ENCODE results near the gene NDUFA12. TPM values are rescaled to one million over a fixed set of nuclear protein-coding genes. Genes with fewer than 3 reads are reported as not detected.

NDUFA12 gene
- total and polyA plus RNA-seq, 9 of the 15 experiments (the other 6 are each of a cell fraction or from before 2014, with no cell fraction given): 115 to 986 (median 283) TPM

DNA sequence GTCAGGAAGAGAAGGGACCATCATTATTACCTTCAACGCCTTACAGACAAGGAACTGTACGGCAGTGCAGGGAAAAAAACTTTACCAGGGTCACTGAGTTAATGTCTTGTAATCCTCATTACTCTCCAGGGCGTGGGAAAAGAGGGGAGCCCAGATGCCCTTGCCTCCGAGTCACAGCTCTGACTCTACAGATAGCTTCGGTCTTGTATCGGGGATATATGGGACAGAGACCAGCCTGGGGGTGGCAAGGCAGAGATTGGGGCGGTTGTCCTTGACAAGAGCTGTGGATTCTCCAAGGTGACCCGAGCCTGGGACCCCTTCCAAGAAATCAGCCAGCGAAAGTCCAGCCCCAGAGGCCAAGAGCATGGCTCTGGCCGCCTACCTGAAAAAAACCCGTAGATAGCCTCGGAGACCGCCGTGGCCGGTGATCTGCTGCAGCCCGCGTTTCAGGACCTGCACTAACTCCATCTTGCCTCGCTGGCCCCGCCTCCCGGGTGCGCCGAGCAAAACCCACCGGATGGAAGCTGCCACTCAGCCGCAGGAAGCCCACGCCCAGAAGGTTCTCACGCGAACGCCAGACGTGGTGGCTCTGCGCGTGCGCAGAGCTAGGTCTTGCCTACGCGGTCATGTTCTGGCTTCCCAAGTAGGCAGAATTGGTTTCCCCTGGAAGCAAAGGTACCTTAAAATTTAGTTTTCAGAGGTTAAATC, at the start of gene NDUFA12 (continued):
- TF ChIP-seq POLR2G (IDR thresholded peaks at IDR 0.05; ENCODE audit: low read depth, low read length) (peak; percentile 97), SP1 (CRISPR knock-in tag; IDR thresholded peaks at IDR 0.05) (peak; percentile 78), EP300 (IDR thresholded peaks at IDR 0.05; ENCODE audit: low read length) (no peak), RCOR1 (IDR thresholded peaks at IDR 0.05; ENCODE audit: borderline replicate concordance in 1 of 2, low read depth in 2 of 2, low read length in 2 of 2) (peak in 1 of 2 experiments; percentile 28; a peak in 1 of 4 replicates), LARP7 (IDR thresholded peaks at IDR 0.05) (no peak), MAZ (CRISPR knock-in tag; conservative IDR thresholded peaks at IDR 0.05 in 1 of 2, IDR thresholded peaks at IDR 0.05 in 1 of 2) (peak; percentile 65 to 82), JUND (IDR thresholded peaks at IDR 0.05; ENCODE audit: borderline replicate concordance, low read depth, low read length) (0 out of 2 replicates have a peak, but pooled peaks have one; percentile 58), JUND (tag; IDR thresholded peaks at IDR 0.05; ENCODE audit: borderline replicate concordance, low read depth, low read length) (no peak; the same call in 2 of the 3 replicates), CHD2 (IDR thresholded peaks at IDR 0.05; ENCODE audit: low read depth, low read length) (peak; percentile 71), ZNF41 (CRISPR knock-in tag; conservative IDR thresholded peaks at IDR 0.05) (no peak), SIN3B (IDR thresholded peaks at IDR 0.05; ENCODE audit: low read depth) (peak; percentile 92), RB1 (IDR thresholded peaks at IDR 0.05; ENCODE audit: low read depth) (peak; percentile 81), SMAD4 (CRISPR knock-in tag; conservative IDR thresholded peaks at IDR 0.05) (no peak), ATF7 (IDR thresholded peaks at IDR 0.05) (peak; percentile 66; the same call in 1 of the 2 replicates), HCFC1 (IDR thresholded peaks at IDR 0.05; ENCODE audit: low read depth, low read length) (peak; percentile 75), FOS (IDR thresholded peaks at IDR 0.05; ENCODE audit: extremely low read depth, insufficient read length) (no peak), TBP (optimal IDR thresholded peaks at IDR 0.05; ENCODE audit: low read depth, low read length) (peak; percentile 83), ZKSCAN3 (CRISPR knock-in tag; IDR thresholded peaks at IDR 0.05) (no peak), NFRKB (IDR thresholded peaks at IDR 0.05; ENCODE audit: low read depth) (peak; percentile 82), L3MBTL2 (IDR thresholded peaks at IDR 0.05) (peak; percentile 72), HIVEP1 (CRISPR knock-in tag; IDR thresholded peaks at IDR 0.05) (peak; percentile 49; the same call in 1 of the 2 replicates), TAF7 (tag; IDR thresholded peaks at IDR 0.05) (peak; percentile 95), NFYB (IDR thresholded peaks at IDR 0.05; ENCODE audit: extremely low read depth, insufficient read length) (no peak), CTBP1 (IDR thresholded peaks at IDR 0.05; ENCODE audit: borderline replicate concordance) (peak; percentile 53; the same call in 1 of the 2 replicates), PCBP1 (IDR thresholded peaks at IDR 0.05; ENCODE audit: low read depth, low read length, poor library complexity, severe bottlenecking) (no peak)
- TF ChIP-seq, protein P1, sequence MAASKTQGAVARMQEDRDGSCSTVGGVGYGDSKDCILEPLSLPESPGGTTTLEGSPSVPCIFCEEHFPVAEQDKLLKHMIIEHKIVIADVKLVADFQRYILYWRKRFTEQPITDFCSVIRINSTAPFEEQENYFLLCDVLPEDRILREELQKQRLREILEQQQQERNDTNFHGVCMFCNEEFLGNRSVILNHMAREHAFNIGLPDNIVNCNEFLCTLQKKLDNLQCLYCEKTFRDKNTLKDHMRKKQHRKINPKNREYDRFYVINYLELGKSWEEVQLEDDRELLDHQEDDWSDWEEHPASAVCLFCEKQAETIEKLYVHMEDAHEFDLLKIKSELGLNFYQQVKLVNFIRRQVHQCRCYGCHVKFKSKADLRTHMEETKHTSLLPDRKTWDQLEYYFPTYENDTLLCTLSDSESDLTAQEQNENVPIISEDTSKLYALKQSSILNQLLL (CRISPR knock-in tag; IDR thresholded peaks at IDR 0.05; ENCODE audit: borderline replicate concordance): no peak
- TF ChIP-seq, protein P2, sequence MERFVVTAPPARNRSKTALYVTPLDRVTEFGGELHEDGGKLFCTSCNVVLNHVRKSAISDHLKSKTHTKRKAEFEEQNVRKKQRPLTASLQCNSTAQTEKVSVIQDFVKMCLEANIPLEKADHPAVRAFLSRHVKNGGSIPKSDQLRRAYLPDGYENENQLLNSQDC (CRISPR knock-in tag; IDR thresholded peaks at IDR 0.05): no peak
- TF ChIP-seq, protein P3, sequence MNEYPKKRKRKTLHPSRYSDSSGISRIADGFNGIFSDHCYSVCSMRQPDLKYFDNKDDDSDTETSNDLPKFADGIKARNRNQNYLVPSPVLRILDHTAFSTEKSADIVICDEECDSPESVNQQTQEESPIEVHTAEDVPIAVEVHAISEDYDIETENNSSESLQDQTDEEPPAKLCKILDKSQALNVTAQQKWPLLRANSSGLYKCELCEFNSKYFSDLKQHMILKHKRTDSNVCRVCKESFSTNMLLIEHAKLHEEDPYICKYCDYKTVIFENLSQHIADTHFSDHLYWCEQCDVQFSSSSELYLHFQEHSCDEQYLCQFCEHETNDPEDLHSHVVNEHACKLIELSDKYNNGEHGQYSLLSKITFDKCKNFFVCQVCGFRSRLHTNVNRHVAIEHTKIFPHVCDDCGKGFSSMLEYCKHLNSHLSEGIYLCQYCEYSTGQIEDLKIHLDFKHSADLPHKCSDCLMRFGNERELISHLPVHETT (CRISPR knock-in tag; conservative IDR thresholded peaks at IDR 0.05 in 1 of 2, IDR thresholded peaks at IDR 0.05 in 1 of 2): peak in 1 of 2 experiments; percentile 16; a peak in 1 of 4 replicates
